ENCODE measurements around the gene NR1H4.
"Not testable (repeated sequence)": the region's sequence is repeated elsewhere in the genome, so short reads cannot be mapped to it uniquely, and the experiment has no call there.

The NR1H4 gene

GRCh38 chr12:100518376-100518775 is 44.7 kb downstream of the NR1H4 start:
- no peak for DNase-seq

- DNase-seq = no peak
Observed at GRCh38 chr12:100520048-100520769, 46.5 kb downstream of the NR1H4 start.

- DNase-seq = no peak
Observed at GRCh38 chr12:100521958-100522357, 48.3 kb downstream of the NR1H4 start.

- DNase-seq = no peak
Observed at GRCh38 chr12:100528034-100528433, 54.4 kb downstream of the NR1H4 start.

GRCh38 chr12:100528471-100529127 is 54.9 kb downstream of the NR1H4 start:
- no peak for DNase-seq

- no peak for DNase-seq
Observed at GRCh38 chr12:100529756-100530350, 56.2 kb downstream of the NR1H4 start.

- DNase-seq = no peak
Observed at GRCh38 chr12:100533376-100533775, 59.7 kb downstream of the NR1H4 start.

GRCh38 chr12:100534625-100535227 is 61.1 kb downstream of the NR1H4 start:
- no peak for DNase-seq

GRCh38 chr12:100539202-100539601 is 65.5 kb downstream of the NR1H4 start:
- DNase-seq = no peak

- no peak for DNase-seq
Observed at GRCh38 chr12:100544165-100544564, 70.5 kb downstream of the NR1H4 start.

GRCh38 chr12:100545092-100545491 is 71.4 kb downstream of the NR1H4 start:
- DNase-seq = no peak

GRCh38 chr12:100553936-100554335 is 80.3 kb downstream of the NR1H4 start:
- DNase-seq = no peak

- no peak for DNase-seq
Observed at GRCh38 chr12:100554608-100555077, 81.0 kb downstream of the NR1H4 start.

GRCh38 chr12:100555722-100556121 is 82.1 kb downstream of the NR1H4 start:
- DNase-seq = no peak

GRCh38 chr12:100557357-100557756 is 83.7 kb downstream of the NR1H4 start:
- no peak for DNase-seq

GRCh38 chr12:100559261-100559660 is 85.6 kb downstream of the NR1H4 start:
- not testable (repeated sequence) for DNase-seq

- no peak for DNase-seq
Observed at GRCh38 chr12:100564090-100564489, 90.4 kb downstream of the NR1H4 start.

GRCh38 chr12:100564905-100565467 is 91.3 kb downstream of the NR1H4 start:
- no peak for DNase-seq

GRCh38 chr12:100565987-100566545 is 92.4 kb downstream of the NR1H4 start:
- no peak for DNase-seq

GRCh38 chr12:100566887-100567637 is 93.4 kb downstream of the NR1H4 start:
- no peak for DNase-seq

GRCh38 chr12:100567945-100568344 is 94.3 kb downstream of the NR1H4 start:
- no peak for DNase-seq

- no peak for DNase-seq
Observed at GRCh38 chr12:100572184-100572583, 98.5 kb downstream of the NR1H4 start.
